ENCODE data around the gene PARVA. TPM values are rescaled to one million over a fixed set of nuclear protein-coding genes. Genes with fewer than 3 reads are reported as not detected.
A peak's percentile ranks its signal among the peaks of the same experiment; 100 is the strongest.

The PARVA gene
- total and polyA plus RNA-seq, 2 of the 8 experiments (the other 6 are each of a cell fraction or from before 2014, with no cell fraction given), result 3.1 to 13.5 TPM

DNA sequence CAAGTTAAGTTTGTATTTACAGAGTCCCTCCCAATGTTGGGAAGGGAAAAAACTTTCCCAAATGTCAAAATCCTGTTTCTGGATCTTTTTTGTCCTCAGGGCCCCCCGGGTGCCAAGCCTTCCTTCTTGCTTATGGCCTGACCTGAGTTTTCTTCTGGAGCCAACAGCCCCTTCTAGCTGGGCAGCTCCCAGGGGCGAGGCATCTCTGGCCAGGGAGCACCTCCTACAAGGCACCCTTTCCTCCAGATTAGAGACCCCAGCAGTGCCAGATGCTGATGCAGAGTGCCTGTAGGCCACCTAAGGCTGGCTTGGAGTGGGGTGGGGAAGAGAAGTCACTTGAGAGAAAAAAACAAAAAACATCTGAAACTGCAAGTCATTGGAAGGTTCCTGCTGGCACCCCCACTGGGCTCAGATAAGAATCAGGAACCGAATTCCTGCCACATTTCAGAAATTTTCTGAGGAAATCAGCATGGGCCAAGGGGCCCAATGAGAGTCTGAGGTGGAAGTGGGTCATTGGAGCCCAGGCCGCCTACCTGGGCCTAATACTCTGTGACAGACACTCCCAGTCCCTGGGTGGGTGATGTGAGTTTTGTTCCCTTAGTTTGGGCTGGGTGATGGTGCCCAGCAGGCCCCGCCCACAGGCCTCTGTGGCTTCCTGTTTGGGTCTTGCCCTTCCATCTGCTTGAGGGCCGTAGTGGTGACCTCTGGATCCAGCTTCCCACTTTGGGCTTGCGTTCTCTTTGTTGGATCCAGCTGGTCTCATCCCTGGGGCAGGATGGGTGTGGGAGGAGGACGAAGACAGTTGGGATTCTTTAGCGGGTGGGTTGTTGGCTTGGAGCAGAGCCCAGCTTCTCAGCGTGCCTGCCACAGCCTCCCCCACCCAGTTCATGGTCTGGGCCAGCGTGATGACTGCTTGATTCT, 40.6 kb downstream of the PARVA start:
- H3K23ac ChIP-seq (ENCODE audit: insufficient read length), result no peak overlapping the region
- H3K4me2 ChIP-seq (ENCODE audit: insufficient read depth in 1 of 2, low read depth in 2 of 2, low read length in 2 of 2), result no peak overlapping the region
- H2AFZ ChIP-seq (ENCODE audit: low read length), result no peak overlapping the region
- 0 out of 2 replicates have a peak overlapping the region, but pooled peaks have one; percentile 24 for H3K18ac ChIP-seq (ENCODE audit: extremely low read depth, low read length)
- H3K9me3 ChIP-seq (ENCODE audit: insufficient read depth in 2 of 2, low read depth in 1 of 2, low read length in 1 of 2), result no peaks in the 10 kb centered on the region
- CTCF ChIA-PET (ENCODE audit: partially characterized antibody), result interaction anchor here (1.3 to 1.8 kb wide), 2 partner anchors 11 to 68 kb away, joined by 4 read pairs; no protein-coding TSS in a partner anchor
- peak overlapping the region; percentile 53; the same call in 1 of the 2 replicates for H4K8ac ChIP-seq (ENCODE audit: extremely low read depth, insufficient read depth, low read length)
- no peak overlapping the region for H3K9ac ChIP-seq (replicated peaks in 1 of 4; ENCODE audit: extremely low read depth in 1 of 4, low read depth in 3 of 4, low read length in 3 of 4)
- H3K27ac ChIP-seq (ENCODE audit: low read depth, low read length), result no peak overlapping the region
- H2BK15ac ChIP-seq (ENCODE audit: low read length), result no peak overlapping the region
- FAIRE-seq, result no peak
- H2BK5ac ChIP-seq (ENCODE audit: low read depth, low read length), result peak overlapping the region; percentile 20; the same call in 1 of the 2 replicates
- H4K5ac ChIP-seq (ENCODE audit: insufficient read length, low read depth, low read length), result no peak overlapping the region
- no peak overlapping the region for H3K56ac ChIP-seq (replicated peaks; ENCODE audit: insufficient read length, low read depth, low read length)
- no peak overlapping the region for H2AK5ac ChIP-seq (ENCODE audit: low read depth, low read length)
- H3K4me1 ChIP-seq (replicated peaks in 1 of 4; ENCODE audit: control insufficient read depth in 3 of 4, insufficient read depth in 4 of 4, low read length in 3 of 4), result peaks cover 0 to 3% (median 0%) of the 10 kb centered on the region in 4 experiments; a peak in 1 of 7 replicates
- no peaks in the 10 kb centered on the region for H3K36me3 ChIP-seq (ENCODE audit: control insufficient read depth in 2 of 4, insufficient read depth in 4 of 4, low read length in 3 of 4)
- no peak overlapping the region for H2BK20ac ChIP-seq (ENCODE audit: low read length)
- H4K20me1 ChIP-seq (replicated peaks in 1 of 2; ENCODE audit: control insufficient read depth in 1 of 2, insufficient read depth in 2 of 2, low read length in 2 of 2), result no peaks in the 10 kb centered on the region
- POLR2A ChIA-PET (ENCODE audit: partially characterized antibody), result no interaction called here
- no peak for TF ChIP-seq HDAC2 (IDR thresholded peaks at IDR 0.05; ENCODE audit: borderline replicate concordance in 1 of 2, low read depth in 2 of 2, low read length in 2 of 2)
- TF ChIP-seq KDM1A (IDR thresholded peaks at IDR 0.05; ENCODE audit: borderline replicate concordance, low read length), result no peak
- TF ChIP-seq, protein P1, sequence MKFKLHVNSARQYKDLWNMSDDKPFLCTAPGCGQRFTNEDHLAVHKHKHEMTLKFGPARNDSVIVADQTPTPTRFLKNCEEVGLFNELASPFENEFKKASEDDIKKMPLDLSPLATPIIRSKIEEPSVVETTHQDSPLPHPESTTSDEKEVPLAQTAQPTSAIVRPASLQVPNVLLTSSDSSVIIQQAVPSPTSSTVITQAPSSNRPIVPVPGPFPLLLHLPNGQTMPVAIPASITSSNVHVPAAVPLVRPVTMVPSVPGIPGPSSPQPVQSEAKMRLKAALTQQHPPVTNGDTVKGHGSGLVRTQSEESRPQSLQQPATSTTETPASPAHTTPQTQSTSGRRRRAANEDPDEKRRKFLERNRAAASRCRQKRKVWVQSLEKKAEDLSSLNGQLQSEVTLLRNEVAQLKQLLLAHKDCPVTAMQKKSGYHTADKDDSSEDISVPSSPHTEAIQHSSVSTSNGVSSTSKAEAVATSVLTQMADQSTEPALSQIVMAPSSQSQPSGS (IDR thresholded peaks at IDR 0.05; ENCODE audit: low read length), result no peak
- no peak for TF ChIP-seq CEBPB (IDR thresholded peaks at IDR 0.05; ENCODE audit: low read depth, low read length)
- TF ChIP-seq SUZ12 (IDR thresholded peaks at IDR 0.05; ENCODE audit: low read length), result no peak
- H4K91ac ChIP-seq (replicated peaks; ENCODE audit: insufficient read length, low read length), result peak overlapping the region; percentile 11
- no peak overlapping the region for H3K4me3 ChIP-seq (ENCODE audit: extremely low read depth in 1 of 4, insufficient read depth in 2 of 4, low read depth in 3 of 4, low read length in 4 of 4)
- peak overlapping the region; percentile 24 for H2BK120ac ChIP-seq (replicated peaks; ENCODE audit: low read depth, low read length)
- no peaks in the 10 kb centered on the region for H3K79me2 ChIP-seq (ENCODE audit: control insufficient read depth in 1 of 2, insufficient read depth in 2 of 2, low read length in 2 of 2)
- no peaks in the 10 kb centered on the region for H3K79me1 ChIP-seq (ENCODE audit: low read depth, low read length)
- peak overlapping the region; percentile 71; the same call in 1 of the 2 replicates for H2BK12ac ChIP-seq (ENCODE audit: low read depth, low read length)
- H3K23me2 ChIP-seq (ENCODE audit: low read depth, low read length), result no peaks in the 10 kb centered on the region; the same call in 1 of the 2 replicates
- no peak overlapping the region for H3K4ac ChIP-seq (replicated peaks; ENCODE audit: insufficient read length, low read depth, low read length)
- DNase-seq (ENCODE audit: low read depth in 1 of 2, low spot score in 2 of 2), result no peak
- 86% methylated on average over 11 of the region's 11 CpGs; no CpG with 5 or more reads in 1 of the 2 experiments for WGBS, 2 experiments (ENCODE audit: extremely low coverage in 1 of 2, insufficient coverage in 1 of 2, insufficient read length in 1 of 2, insufficient replicate concordance in 2 of 2, low coverage in 1 of 2, low lambda C conversion rate in 2 of 2, missing lambda C conversion rate in 1 of 2)
- H3K27me3 ChIP-seq (replicated peaks in 1 of 4; ENCODE audit: control insufficient read depth in 3 of 4, extremely low read depth in 1 of 4, insufficient read depth in 3 of 4, low read length in 3 of 4), result no peaks in the 10 kb centered on the region
- H3K14ac ChIP-seq (ENCODE audit: insufficient read length), result no peak overlapping the region

Measured in H1 (cell line).